ENCODE measurements around the gene TMEM150A.

- TF ChIP-seq CTCF (IDR thresholded peaks at IDR 0.05) (no peak), POLR2A (IDR thresholded peaks at IDR 0.05) (no peak)
Measured at GRCh38 chr2:85601771-85602475, 575 bp downstream of the TMEM150A start.

All from prostate gland (tissue), 2 donors.